Neural progenitor cell (in vitro differentiated cells): ENCODE measurements around the gene MYRFL. TPM values are rescaled to one million over a fixed set of nuclear protein-coding genes. Genes with fewer than 3 reads are reported as not detected.

Experiments used
- DNase-seq: peaks from one replicate; pipeline ENCODE4 v3.0.0-alpha.2; 2016; ENCODE audit warnings: low spot score
- H2AFZ ChIP-seq: fragments of 200-600 bp; sonication (generic); replicated peaks from 2 replicates; pipeline ENCODE4 v1.6.1; 2016; ENCODE audit warnings: antibody characterized with exemption
- H3F3A ChIP-seq: fragments of 200-600 bp; sonication (generic); 2 replicates; pipeline ENCODE4 v1.6.1; 2016; ENCODE audit warnings: antibody characterized with exemption, low read depth
- H3K27ac ChIP-seq: fragments of 200-600 bp; sonication (generic); 2 replicates; pipeline ENCODE4 v1.5.1; 2016; ENCODE audit warnings: mild to moderate bottlenecking
- H3K27me3 ChIP-seq: fragments of 200-600 bp; sonication (generic); 2 replicates; pipeline ENCODE4 v1.6.1; 2016; ENCODE audit warnings: mild to moderate bottlenecking, moderate library complexity
- H3K36me3 ChIP-seq: fragments of 200-600 bp; sonication (generic); 2 replicates; pipeline ENCODE4 v1.5.1; 2016
- H3K4me1 ChIP-seq: fragments of 200-600 bp; sonication (generic); 2 replicates; pipeline ENCODE4 v1.6.1; 2016; ENCODE audit warnings: mixed run types
- H3K4me2 ChIP-seq: fragments of 200-600 bp; sonication (generic); 2 replicates; pipeline ENCODE4 v1.6.1; 2016
- H3K4me3 ChIP-seq: fragments of 200-600 bp; sonication (generic); 2 replicates; pipeline ENCODE4 v1.5.1; 2016
- H3K79me2 ChIP-seq: fragments of 200-600 bp; sonication (generic); 2 replicates; pipeline ENCODE4 v1.6.1; 2016; ENCODE audit warnings: low read depth
- H3K9ac ChIP-seq: fragments of 200-600 bp; sonication (generic); 2 replicates; pipeline ENCODE4 v1.6.1; 2016
- H3K9me3 ChIP-seq: fragments of 200-600 bp; sonication (generic); 2 replicates; pipeline ENCODE4 v1.5.1; 2016; ENCODE audit warnings: low read depth
- H4K20me1 ChIP-seq: fragments of 200-600 bp; sonication (generic); 2 replicates; pipeline ENCODE4 v1.6.1; 2016; ENCODE audit warnings: low read depth
- H3K27ac Mint-ChIP-seq: 3 replicates; pipeline ENCODE4 v1.8.0; 2021; ENCODE audit warnings: mixed read lengths
- H3K27me3 Mint-ChIP-seq: 2 replicates; pipeline ENCODE4 v1.8.0; 2022; ENCODE audit warnings: low read depth, mild to moderate bottlenecking, inconsistent platforms, moderate library complexity, mixed read lengths; ENCODE audit not compliant: insufficient read depth
- H3K36me3 Mint-ChIP-seq: 3 replicates; pipeline ENCODE4 v1.8.0; 2021; ENCODE audit warnings: mixed read lengths
- H3K4me1 Mint-ChIP-seq: 3 replicates; pipeline ENCODE4 v1.8.0; 2021; ENCODE audit warnings: mixed read lengths
- H3K4me3 Mint-ChIP-seq: 3 replicates; pipeline ENCODE4 v1.8.0; 2021; ENCODE audit warnings: mild to moderate bottlenecking, moderate library complexity, mixed read lengths
- H3K9me3 Mint-ChIP-seq: 3 replicates; pipeline ENCODE4 v1.8.0; 2020; ENCODE audit warnings: mixed read lengths
- CTCF ChIP-seq: fragments of 200-600 bp; sonication (generic); IDR thresholded peaks from 2 replicates; pipeline ENCODE4 v1.5.1; 2017; ENCODE audit warnings: antibody characterized with exemption, mild to moderate bottlenecking
- EZH2 ChIP-seq: fragments of 200-600 bp; sonication (generic); IDR thresholded peaks from 2 replicates; pipeline ENCODE4 v1.6.1; 2017; ENCODE audit warnings: antibody characterized with exemption, mild to moderate bottlenecking, moderate library complexity
- EZH2phosphoT487 ChIP-seq: fragments of 200-600 bp; sonication (generic); IDR thresholded peaks from 2 replicates; pipeline ENCODE4 v1.6.1; 2017; ENCODE audit warnings: antibody characterized with exemption
- total RNA-seq: library from RNA; depleted of rRNA; stranded (reverse); fragments of >200 nt; gene quantifications from 2 replicates; pipeline ENCODE4 v1.2.3, GENCODE V29; 2015; ENCODE audit warnings: low replicate concordance

The MYRFL gene
- total RNA-seq, 1 donor from 2014 or later = not detected

DNA sequence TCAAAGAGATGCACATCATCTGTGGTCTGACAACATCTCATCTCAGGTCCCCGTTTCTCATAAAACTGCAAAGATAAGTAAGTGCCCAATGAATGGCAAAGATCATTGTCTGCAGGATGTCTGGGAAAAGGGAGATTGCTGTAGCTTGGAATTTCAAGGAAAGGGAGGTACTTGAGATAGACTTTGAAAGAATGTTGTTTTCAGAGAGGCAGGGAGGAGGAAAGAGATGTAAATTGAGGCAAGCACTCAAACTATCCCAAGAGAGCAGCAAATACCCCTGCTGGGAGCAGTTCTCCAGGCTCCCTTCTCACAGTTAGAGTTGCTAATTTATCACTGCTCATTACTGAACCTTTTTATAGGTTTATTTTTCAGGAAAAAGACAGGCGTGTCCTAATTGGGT, 107.1 kb downstream of the MYRFL start:
- Histone ChIP-seq H3K4me2 (peak overlapping the region; percentile 46), H3K4me1 (peaks cover 41% of the 10 kb centered on the region), H3K9me3 (no peaks in the 10 kb centered on the region), H2AFZ (peak overlapping the region; percentile 44), H3K36me3 (no peaks in the 10 kb centered on the region), H3K9ac (no peak overlapping the region), H4K20me1 (no peaks in the 10 kb centered on the region), H3K27ac (no peak overlapping the region), H3F3A (peaks cover 19% of the 10 kb centered on the region), H3K4me3 (no peak overlapping the region), H3K79me2 (no peaks in the 10 kb centered on the region), H3K27me3 (no peaks in the 10 kb centered on the region)
- Mint-ChIP-seq H3K36me3 (peaks cover 2% of the 10 kb centered on the region), H3K4me3 (no peak overlapping the region), H3K4me1 (peaks cover 69% of the 10 kb centered on the region), H3K9me3 (peaks cover 3% of the 10 kb centered on the region), H3K27ac (peak overlapping the region; percentile 32), H3K27me3 (no peaks in the 10 kb centered on the region)
- DNase-seq = no peak
- no peak for TF ChIP-seq CTCF
- TF ChIP-seq EZH2phosphoT487 = no peak
- TF ChIP-seq EZH2 = no peak

DNA sequence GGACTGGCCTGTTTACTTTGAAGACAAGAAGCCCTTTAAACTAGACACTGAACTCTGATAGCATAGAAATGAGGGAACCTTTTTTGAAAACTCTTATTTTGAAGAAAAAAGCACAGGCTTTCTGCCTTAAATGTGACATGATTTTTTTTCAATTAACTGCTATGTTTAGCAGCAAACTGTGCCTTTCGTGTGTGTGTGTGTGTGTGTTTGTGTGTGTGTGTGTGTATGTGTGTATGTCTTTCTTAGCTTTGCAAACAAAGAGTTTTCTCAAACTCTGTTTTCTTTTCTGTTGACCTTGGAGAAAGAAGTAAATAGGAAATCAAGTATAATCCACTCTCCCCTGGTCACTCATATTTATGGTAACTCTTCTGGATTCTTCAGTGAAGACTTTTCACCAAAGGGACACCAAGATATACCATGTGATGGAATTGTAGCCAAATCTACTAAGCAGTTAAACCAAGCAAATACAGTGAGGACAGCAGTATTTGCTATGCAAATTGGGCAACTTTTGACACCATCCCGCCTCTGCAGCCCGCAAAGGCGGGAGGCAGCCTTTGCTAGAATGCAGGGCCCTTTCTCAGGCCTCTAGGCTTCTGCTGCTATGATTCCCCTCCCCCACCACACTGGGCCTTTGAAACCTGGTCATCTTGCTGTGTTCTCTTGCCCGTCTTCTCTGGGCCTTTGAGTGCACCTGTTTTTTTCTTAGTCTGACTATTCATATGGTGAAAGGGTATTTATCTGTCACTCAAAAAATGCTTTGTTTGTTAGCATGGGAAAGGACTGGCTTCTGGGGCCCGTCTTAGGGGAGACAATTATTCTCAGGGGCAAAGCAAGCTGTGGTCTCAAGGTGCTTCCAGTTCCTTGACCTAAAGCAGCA, 107.9 kb downstream of the MYRFL start:
- H3K4me3 Mint-ChIP-seq = no peak overlapping the region
- Histone ChIP-seq H3K9me3 (no peaks in the 10 kb centered on the region), H3K4me2 (peak overlapping the region; percentile 46), H3F3A (peaks cover 19% of the 10 kb centered on the region), H3K4me1 (peaks cover 36% of the 10 kb centered on the region), H3K36me3 (no peaks in the 10 kb centered on the region), H3K9ac (no peak overlapping the region), H4K20me1 (no peaks in the 10 kb centered on the region), H2AFZ (peak overlapping the region; percentile 66), H3K4me3 (no peak overlapping the region), H3K79me2 (no peaks in the 10 kb centered on the region), H3K27ac (no peak overlapping the region), H3K27me3 (no peaks in the 10 kb centered on the region)
- no peaks in the 10 kb centered on the region for H3K27me3 Mint-ChIP-seq
- H3K4me1 Mint-ChIP-seq = peaks cover 66% of the 10 kb centered on the region
- TF ChIP-seq EZH2phosphoT487 = no peak
- TF ChIP-seq EZH2 = no peak
- no peak for TF ChIP-seq CTCF
- peak overlapping the region; percentile 64 for H3K27ac Mint-ChIP-seq
- peaks cover 8% of the 10 kb centered on the region for H3K9me3 Mint-ChIP-seq
- peak; percentile 69 for DNase-seq
- H3K36me3 Mint-ChIP-seq = peaks cover 7% of the 10 kb centered on the region

- Histone ChIP-seq H3K27me3 (no peaks in the 10 kb centered on the region), H3K4me1 (peaks cover 35% of the 10 kb centered on the region), H3K4me2 (no peak overlapping the region), H3K4me3 (no peak overlapping the region), H3K79me2 (no peaks in the 10 kb centered on the region), H3K9me3 (no peaks in the 10 kb centered on the region), H3K9ac (no peak overlapping the region), H4K20me1 (no peaks in the 10 kb centered on the region), H3K27ac (no peak overlapping the region), H3K36me3 (no peaks in the 10 kb centered on the region), H3F3A (peaks cover 19% of the 10 kb centered on the region), H2AFZ (no peak overlapping the region)
- TF ChIP-seq CTCF (no peak), EZH2phosphoT487 (no peak), EZH2 (no peak)
- Mint-ChIP-seq H3K27me3 (no peaks in the 10 kb centered on the region), H3K36me3 (peaks cover 7% of the 10 kb centered on the region), H3K4me1 (peaks cover 65% of the 10 kb centered on the region), H3K9me3 (peaks cover 8% of the 10 kb centered on the region), H3K27ac (peak overlapping the region; percentile 64), H3K4me3 (no peak overlapping the region)
- DNase-seq = no peak
These were observed 109.0 kb downstream of the MYRFL start for GRCh38 chr12:69934011-69934410.
